Panc1 (cell line): ENCODE data around the gene SARDH. TPM values are rescaled to one million over a fixed set of nuclear protein-coding genes. Genes with fewer than 3 reads are reported as not detected.

Source experiments
- ATAC-seq: fragments of 200-7000 bp; cut with Tn5 transposase; 2 replicates; pipeline ENCODE4 v1.9.1; 2020; ENCODE audit warnings: mild to moderate bottlenecking, moderate library complexity
- BruUV-seq: library from RNA; stranded (reverse); fragments of 400-500 nt; replicated peaks from 2 replicates; lab custom pipeline; 2021; lab: Mats Ljungman, UMichigan
- CTCF ChIA-PET: fragments of 300-600 bp; sonication (Branson Sonifier 250); formaldehyde crosslinking; loops from one replicate; lab custom pipeline; 2022; ENCODE audit warnings: antibody characterized with exemption; lab: Charles Lee
- POLR2A ChIA-PET: fragments of 300-600 bp; sonication (Branson Sonifier 250); formaldehyde crosslinking; loops from one replicate; lab custom pipeline; 2022; ENCODE audit warnings: antibody characterized with exemption; lab: Charles Lee
- DNase-seq: peaks from one replicate; pipeline ENCODE4 v3.0.0-alpha.2; 2010; ENCODE audit warnings: low read depth, low spot score
- H3K27ac ChIP-seq: 2 replicates; pipeline ENCODE4 v1.5.1; 2011; ENCODE audit warnings: mild to moderate bottlenecking, low read length, inconsistent platforms
- H3K27me3 ChIP-seq: fragments of 200-500 bp; sonication (Bioruptor generic); 2 replicates; pipeline ENCODE4 v1.6.0; 2014; ENCODE audit warnings: low read length, inconsistent platforms; ENCODE audit not compliant: control insufficient read depth, insufficient read depth
- H3K36me3 ChIP-seq: fragments of 200-500 bp; sonication (Bioruptor generic); 2 replicates; pipeline ENCODE4 v1.5.1; 2014; ENCODE audit warnings: inconsistent platforms, mild to moderate bottlenecking, low read length, moderate library complexity; ENCODE audit not compliant: control insufficient read depth, insufficient read depth
- H3K4me1 ChIP-seq: 2 replicates; pipeline ENCODE4 v1.5.1; 2011; ENCODE audit warnings: inconsistent platforms, mild to moderate bottlenecking, low read length, moderate library complexity; ENCODE audit not compliant: control insufficient read depth, insufficient read depth
- H3K4me3 ChIP-seq, 2 experiments: 2 replicates each; pipeline ENCODE4 v1.5.1; 2011 to 2012; ENCODE audit warnings: low read depth in 2 of 2, low read length in 2 of 2, mild to moderate bottlenecking in 2 of 2, inconsistent platforms in 1 of 2, moderate library complexity in 1 of 2
- H3K9me3 ChIP-seq: fragments of 200-500 bp; sonication (Bioruptor generic); 2 replicates; pipeline ENCODE4 v1.5.1; 2014; ENCODE audit warnings: low read depth, mild to moderate bottlenecking, inconsistent platforms, low read length, moderate library complexity; ENCODE audit not compliant: control insufficient read depth, insufficient read depth
- CTCF ChIP-seq: fragments of 450-650 bp; IDR thresholded peaks from 2 replicates; pipeline ENCODE4 v1.5.1; 2017; ENCODE audit warnings: mild to moderate bottlenecking
- POLR2AphosphoS5 ChIP-seq: IDR thresholded peaks from 2 replicates; pipeline ENCODE4 v1.6.1; 2012; ENCODE audit warnings: mild to moderate bottlenecking, low read depth, low read length, moderate library complexity
- REST ChIP-seq, 2 experiments: IDR thresholded peaks; 2 replicates each; pipeline ENCODE4 v1.6.1; 2011 to 2012; ENCODE audit warnings: low read depth in 2 of 2, control low read depth in 1 of 2, low read length in 1 of 2, mild to moderate bottlenecking in 1 of 2, moderate library complexity in 1 of 2; ENCODE audit not compliant: insufficient read depth in 1 of 2
- SIN3A ChIP-seq: IDR thresholded peaks from 2 replicates; pipeline ENCODE4 v1.6.1; 2012; ENCODE audit warnings: low read depth, mild to moderate bottlenecking, low read length, moderate library complexity, borderline replicate concordance; ENCODE audit not compliant: insufficient read depth
- TCF7L2 ChIP-seq: IDR thresholded peaks from 2 replicates; pipeline ENCODE4 v1.6.1; 2011; ENCODE audit warnings: mild to moderate bottlenecking, low read depth, low read length, inconsistent platforms
- in situ Hi-C: cut with HindIII; loops from 2 replicates; pipeline ENCODE4 v1.10.0; 2016; ENCODE audit warnings: low sequenced_read_pairs, low pct_unique_long_range_greater_than_20kb
- intact Hi-C: fragments of 100-400 bp; cut with micrococcal nuclease; formaldehyde crosslinking; loops from one replicate; pipeline ENCODE4 v1.10.0; 2022; ENCODE audit not compliant: unreplicated experiment
- total RNA-seq: library from RNA; stranded (reverse); gene quantifications from one replicate; pipeline ENCODE4 v1.2.1, GENCODE V29; 2021; ENCODE audit not compliant: unreplicated experiment

SARDH gene
- total RNA-seq, 1 experiment from 2014 or later: 0.13 TPM

GRCh38 chr9:133643362-133643755 lies 94.8 kb downstream of the SARDH start:
- Histone ChIP-seq H3K4me1 (no peaks in the 10 kb centered on the region), H3K4me3 (no peak overlapping the region), H3K9me3 (no peaks in the 10 kb centered on the region), H3K27ac (no peak overlapping the region), H3K36me3 (no peaks in the 10 kb centered on the region), H3K27me3 (no peaks in the 10 kb centered on the region)
- no peak for TF ChIP-seq POLR2AphosphoS5
- in situ Hi-C loops: no loop called here
- BruUV-seq: no TSS peak
- intact Hi-C loops: no loop called here
- ChIA-PET POLR2A (no interaction called here), CTCF (no interaction called here)
- DNase-seq (no peak), ATAC-seq (no peak)

GRCh38 chr9:133642708-133643361 lies 95.3 kb downstream of the SARDH start:
- intact Hi-C loops: no loop called here
- in situ Hi-C loops: no loop called here

More at GRCh38 chr9:133642708-133643361, 95.3 kb downstream of the SARDH start:
- DNase-seq (no peak), ATAC-seq (no peak)
- H3K27me3 ChIP-seq: no peaks in the 10 kb centered on the region
- no TSS peak for BruUV-seq
- ChIA-PET POLR2A (no interaction called here), CTCF (no interaction called here)
- no peak overlapping the region for H3K27ac ChIP-seq
- H3K4me1 ChIP-seq: no peaks in the 10 kb centered on the region
- no peak for TF ChIP-seq POLR2AphosphoS5
- no peak for TF ChIP-seq SIN3A
- TF ChIP-seq TCF7L2: no peak
- TF ChIP-seq REST (IDR thresholded peaks at IDR 0.05; ENCODE audit: insufficient read depth in 1 of 2, low read depth in 2 of 2, low read length in 1 of 2): no peak
- no peak for TF ChIP-seq CTCF
- no peaks in the 10 kb centered on the region for H3K36me3 ChIP-seq
- H3K4me3 ChIP-seq: no peak overlapping the region
- no peaks in the 10 kb centered on the region for H3K9me3 ChIP-seq
